ENCODE measurements around the gene STAM2. TPM values are rescaled to one million over a fixed set of nuclear protein-coding genes. Genes with fewer than 3 reads are reported as not detected.
"Not testable (repeated sequence)": the region's sequence is repeated elsewhere in the genome, so short reads cannot be mapped to it uniquely, and the experiment has no call there.

STAM2 gene
- total and polyA plus RNA-seq, 2 experiments from 2014 or later: 13.1 to 41.0 TPM

- Histone ChIP-seq H3K4me2 (no peak overlapping the region), H3K27ac (no peak overlapping the region), H3K4me1 (ENCODE audit: insufficient read depth) (no peaks in the 10 kb centered on the region), H3K79me2 (no peaks in the 10 kb centered on the region), H2AFZ (no peak overlapping the region), H4K20me1 (ENCODE audit: insufficient read depth, poor library complexity, severe bottlenecking) (no peaks in the 10 kb centered on the region), H3K9me2 (replicated peaks; ENCODE audit: insufficient read depth) (no peaks in the 10 kb centered on the region), H3K4me3 (no peak overlapping the region), H3K27me3 (no peaks in the 10 kb centered on the region), H3K9me3 (ENCODE audit: low read depth) (no peaks in the 10 kb centered on the region), H3K36me3 (replicated peaks; ENCODE audit: insufficient read depth, low read depth) (no peaks in the 10 kb centered on the region)
- peak; percentile 65 for DNase-seq (ENCODE audit: low spot score)
- TF ChIP-seq CTCF (IDR thresholded peaks at IDR 0.05; ENCODE audit: poor library complexity) (no peak), EZH2phosphoT487 (IDR thresholded peaks at IDR 0.05; ENCODE audit: low read depth, severe bottlenecking, unreplicated experiment) (no peak), EZH2 (IDR thresholded peaks at IDR 0.05; ENCODE audit: borderline replicate concordance) (no peak)
- WGBS (ENCODE audit: low lambda C conversion rate, missing lambda C conversion rate): 68% methylated on average over 9 of the region's 9 CpGs
These were observed 25.3 kb upstream of the STAM2 start for GRCh38 chr2:152200565-152201465.

- no peak for DNase-seq (ENCODE audit: low spot score)
- Histone ChIP-seq H3K4me2 (no peak overlapping the region), H3K9me3 (ENCODE audit: low read depth) (no peaks in the 10 kb centered on the region), H4K20me1 (ENCODE audit: insufficient read depth, poor library complexity, severe bottlenecking) (no peaks in the 10 kb centered on the region), H3K27me3 (no peaks in the 10 kb centered on the region), H3K79me2 (no peaks in the 10 kb centered on the region), H2AFZ (no peak overlapping the region), H3K36me3 (replicated peaks; ENCODE audit: insufficient read depth, low read depth) (no peaks in the 10 kb centered on the region), H3K27ac (no peak overlapping the region), H3K9me2 (replicated peaks; ENCODE audit: insufficient read depth) (no peaks in the 10 kb centered on the region), H3K4me1 (ENCODE audit: insufficient read depth) (no peaks in the 10 kb centered on the region), H3K4me3 (no peak overlapping the region)
- TF ChIP-seq CTCF (IDR thresholded peaks at IDR 0.05; ENCODE audit: poor library complexity) (no peak), EZH2 (IDR thresholded peaks at IDR 0.05; ENCODE audit: borderline replicate concordance) (no peak), EZH2phosphoT487 (IDR thresholded peaks at IDR 0.05; ENCODE audit: low read depth, severe bottlenecking, unreplicated experiment) (no peak)
- 93% methylated on average over 4 of the region's 4 CpGs for WGBS (ENCODE audit: low lambda C conversion rate, missing lambda C conversion rate)
These were observed 24.5 kb upstream of the STAM2 start for GRCh38 chr2:152200101-152200500.

- H2AFZ ChIP-seq: no peak overlapping the region
These were observed 22.9 kb upstream of the STAM2 start for GRCh38 chr2:152198499-152198898.

GRCh38 chr2:152197508-152198284 lies 22.1 kb upstream of the STAM2 start:
- not testable (repeated sequence) for H3K9me3 ChIP-seq (ENCODE audit: low read depth); H3K27ac ChIP-seq; H3K9me2 ChIP-seq (replicated peaks; ENCODE audit: insufficient read depth); H4K20me1 ChIP-seq (ENCODE audit: insufficient read depth, poor library complexity, severe bottlenecking); H3K4me1 ChIP-seq (ENCODE audit: insufficient read depth); H2AFZ ChIP-seq; H3K4me3 ChIP-seq; H3K79me2 ChIP-seq; H3K4me2 ChIP-seq; H3K27me3 ChIP-seq; H3K36me3 ChIP-seq (replicated peaks; ENCODE audit: insufficient read depth, low read depth); DNase-seq (ENCODE audit: low spot score)
- 0% methylated on average over 1 of the region's 1 CpG for WGBS (ENCODE audit: low lambda C conversion rate, missing lambda C conversion rate)

More at GRCh38 chr2:152198499-152198898, 22.9 kb upstream of the STAM2 start:
- Histone ChIP-seq H3K27me3 (no peaks in the 10 kb centered on the region), H3K36me3 (replicated peaks; ENCODE audit: insufficient read depth, low read depth) (no peaks in the 10 kb centered on the region), H3K9me2 (replicated peaks; ENCODE audit: insufficient read depth) (no peaks in the 10 kb centered on the region), H3K4me3 (no peak overlapping the region), H4K20me1 (ENCODE audit: insufficient read depth, poor library complexity, severe bottlenecking) (no peaks in the 10 kb centered on the region), H3K27ac (no peak overlapping the region), H3K9me3 (ENCODE audit: low read depth) (no peaks in the 10 kb centered on the region), H3K79me2 (no peaks in the 10 kb centered on the region), H3K4me2 (no peak overlapping the region), H3K4me1 (ENCODE audit: insufficient read depth) (no peaks in the 10 kb centered on the region)
- no peak for TF ChIP-seq EZH2 (IDR thresholded peaks at IDR 0.05; ENCODE audit: borderline replicate concordance)
- TF ChIP-seq CTCF (IDR thresholded peaks at IDR 0.05; ENCODE audit: poor library complexity): no peak
- no peak for TF ChIP-seq EZH2phosphoT487 (IDR thresholded peaks at IDR 0.05; ENCODE audit: low read depth, severe bottlenecking, unreplicated experiment)
- WGBS (ENCODE audit: low lambda C conversion rate, missing lambda C conversion rate): 100% methylated on average over 2 of the region's 2 CpGs
- DNase-seq (ENCODE audit: low spot score): no peak

All from hepatocyte (in vitro differentiated cells).